PFSK-1 (cell line): ENCODE measurements around the gene SOX8.

ENCODE experiments used
- FOXP2 ChIP-seq: optimal IDR thresholded peaks from 2 replicates; pipeline ENCODE3; 2011; ENCODE audit warnings: borderline replicate concordance, control low read depth, inconsistent platforms; ENCODE audit not compliant: insufficient read depth; ENCODE audit errors: extremely low read length, extremely low read depth
- POLR2AphosphoS5 ChIP-seq: IDR thresholded peaks from 2 replicates; pipeline ENCODE4 v1.6.1; 2012; ENCODE audit warnings: low read depth, mild to moderate bottlenecking, control low read depth, low read length, moderate library complexity
- REST ChIP-seq, 2 experiments: IDR thresholded peaks; 2 replicates each; pipeline versions ENCODE4 v1.6.1 to v1.8.0; 2011 to 2012; ENCODE audit warnings: low read depth in 2 of 2, low read length in 2 of 2, control low read depth in 1 of 2, inconsistent platforms in 1 of 2, mild to moderate bottlenecking in 1 of 2, moderate library complexity in 1 of 2; ENCODE audit not compliant: insufficient read depth in 1 of 2
- SIN3A ChIP-seq: IDR thresholded peaks from 2 replicates; pipeline ENCODE4 v1.6.1; 2012; ENCODE audit warnings: mild to moderate bottlenecking, low read length, moderate library complexity, borderline replicate concordance; ENCODE audit not compliant: insufficient read depth
- TAF1 ChIP-seq: IDR thresholded peaks from 2 replicates; pipeline ENCODE4 v1.6.1; 2012; ENCODE audit warnings: low read length, control low read depth, borderline replicate concordance; ENCODE audit not compliant: insufficient read depth

Gene SOX8

GRCh38 chr16:1003391-1004347 is 22.1 kb downstream of the SOX8 start:
- no peak for TF ChIP-seq POLR2AphosphoS5
- no peak for TF ChIP-seq SIN3A
- TF ChIP-seq FOXP2: no peak
- TF ChIP-seq TAF1: no peak
- TF ChIP-seq REST (IDR thresholded peaks at IDR 0.05; ENCODE audit: insufficient read depth in 1 of 2, low read depth in 2 of 2, low read length in 2 of 2): no peak

GRCh38 chr16:1005286-1005685 is 23.7 kb downstream of the SOX8 start:
- no peak for TF ChIP-seq TAF1
- no peak for TF ChIP-seq REST (IDR thresholded peaks at IDR 0.05; ENCODE audit: insufficient read depth in 1 of 2, low read depth in 2 of 2, low read length in 2 of 2)
- TF ChIP-seq FOXP2: no peak
- TF ChIP-seq SIN3A: no peak
- no peak for TF ChIP-seq POLR2AphosphoS5

GRCh38 chr16:1006781-1007180 is 25.2 kb downstream of the SOX8 start:
- no peak for TF ChIP-seq SIN3A
- TF ChIP-seq POLR2AphosphoS5: no peak
- TF ChIP-seq TAF1: no peak
- TF ChIP-seq FOXP2: no peak

GRCh38 chr16:1007284-1007850 is 25.8 kb downstream of the SOX8 start:
- no peak for TF ChIP-seq SIN3A
- TF ChIP-seq TAF1: no peak
- no peak for TF ChIP-seq POLR2AphosphoS5

GRCh38 chr16:1008085-1008484 is 26.5 kb downstream of the SOX8 start:
- TF ChIP-seq REST (IDR thresholded peaks at IDR 0.05; ENCODE audit: insufficient read depth in 1 of 2, low read depth in 2 of 2, low read length in 2 of 2): no peak
